HG02642 (cell line): Measurements from ENCODE around the gene TGFA.
"Not testable (repeated sequence)": the region's sequence is repeated elsewhere in the genome, so short reads cannot be mapped to it uniquely, and the experiment has no call there.

Source experiments
- ATAC-seq: cut with Tn5 transposase; IDR thresholded peaks from one replicate; pipeline ENCODE4 v1.9.1; 2021; ENCODE audit warnings: mild to moderate bottlenecking; ENCODE audit not compliant: unreplicated experiment, poor library complexity

The TGFA gene

GRCh38 chr2:70468878-70469277, 84.7 kb downstream of the TGFA start:
- ATAC-seq: no peak

GRCh38 chr2:70467831-70468779, 85.5 kb downstream of the TGFA start:
- no peak for ATAC-seq

- ATAC-seq: no peak
Measured at GRCh38 chr2:70467237-70467636, 86.4 kb downstream of the TGFA start.

DNA sequence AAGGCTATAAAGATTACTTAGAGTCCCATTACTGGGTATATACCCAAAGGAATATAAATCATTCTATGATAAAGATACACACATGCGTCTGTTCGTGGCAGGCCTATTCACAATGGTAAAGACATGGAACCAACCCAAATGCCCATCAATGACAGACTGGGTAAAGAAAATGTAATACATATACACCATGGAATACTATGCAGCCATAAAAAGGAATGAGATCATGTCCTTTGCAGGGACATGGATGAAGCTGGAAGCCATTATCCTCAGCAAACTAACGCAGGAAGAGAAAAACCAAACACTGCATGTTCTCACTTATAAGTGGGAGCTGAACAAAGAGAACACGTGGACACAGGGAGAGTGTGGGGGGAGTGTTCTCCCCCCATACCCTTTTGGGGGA, 87.0 kb downstream of the TGFA start:
- ATAC-seq: not testable (repeated sequence)

GRCh38 chr2:70463997-70464396, 89.6 kb downstream of the TGFA start:
- ATAC-seq: no peak

GRCh38 chr2:70463581-70463980, 90.0 kb downstream of the TGFA start:
- ATAC-seq: no peak

DNA sequence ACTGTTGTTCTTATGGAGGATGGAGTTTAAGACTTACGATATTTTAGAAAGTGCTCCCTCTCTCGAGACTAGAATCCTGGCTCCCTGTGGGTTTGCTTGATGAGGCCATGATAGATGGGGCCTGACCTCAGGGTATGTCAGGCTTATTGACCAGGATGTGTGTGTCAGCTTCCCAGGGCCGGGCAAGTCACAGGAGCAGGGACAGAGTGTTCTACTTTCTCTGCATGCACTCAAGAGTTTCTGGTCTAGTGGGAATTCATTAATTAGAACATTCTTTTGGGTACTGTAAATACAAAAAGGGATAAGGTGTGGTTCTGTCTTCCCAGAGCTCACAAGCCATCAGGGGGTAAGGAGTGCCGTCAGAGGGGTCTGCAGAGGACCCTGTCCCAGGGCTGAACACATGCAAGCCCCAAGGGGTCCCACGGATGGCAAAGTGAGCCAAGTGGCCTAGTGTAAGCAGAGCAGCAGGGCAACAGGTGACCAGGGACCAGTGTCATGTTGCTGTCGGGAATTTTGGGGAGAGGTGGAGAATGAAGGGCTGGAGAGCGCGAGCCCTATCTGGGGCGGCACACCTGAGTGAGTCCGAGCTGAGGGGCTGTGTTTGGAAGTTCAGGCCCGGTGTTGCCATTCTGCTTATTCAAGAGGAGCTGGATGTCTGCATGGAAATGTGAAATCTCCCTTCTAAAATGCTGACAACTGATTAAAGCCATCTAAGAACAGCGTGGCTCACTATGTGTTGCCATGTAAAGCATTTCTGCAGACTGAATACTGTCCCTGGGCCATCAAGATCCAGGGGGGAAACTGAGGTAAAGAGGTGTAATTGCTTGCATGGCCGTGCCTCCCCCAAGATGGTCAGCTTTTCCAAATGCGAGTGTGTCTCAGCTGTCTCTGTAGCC, 91.4 kb downstream of the TGFA start:
- ATAC-seq: no peak

GRCh38 chr2:70461414-70461813, 92.2 kb downstream of the TGFA start:
- no peak for ATAC-seq

- no peak for ATAC-seq
Measured at GRCh38 chr2:70460333-70460732, 93.3 kb downstream of the TGFA start.

DNA sequence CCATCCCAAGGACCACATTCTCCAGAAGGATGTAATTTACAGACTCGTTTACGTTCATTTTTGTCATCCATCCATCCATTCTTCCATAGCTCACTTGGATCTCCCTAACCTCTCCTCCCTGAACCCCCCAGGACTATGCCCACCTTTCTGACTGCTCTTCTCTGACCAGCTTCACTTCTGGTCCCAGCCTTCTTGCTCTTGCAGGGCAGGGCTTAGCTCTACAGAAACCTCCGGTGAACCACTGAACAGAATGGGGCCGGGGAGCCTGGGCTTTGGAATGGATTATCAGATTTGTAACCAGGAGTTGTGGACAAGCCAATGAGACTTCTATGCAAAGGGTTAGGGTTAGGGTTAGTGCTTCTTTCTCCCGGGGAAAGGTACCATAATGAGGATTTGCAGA, 95.0 kb downstream of the TGFA start:
- no peak for ATAC-seq

DNA sequence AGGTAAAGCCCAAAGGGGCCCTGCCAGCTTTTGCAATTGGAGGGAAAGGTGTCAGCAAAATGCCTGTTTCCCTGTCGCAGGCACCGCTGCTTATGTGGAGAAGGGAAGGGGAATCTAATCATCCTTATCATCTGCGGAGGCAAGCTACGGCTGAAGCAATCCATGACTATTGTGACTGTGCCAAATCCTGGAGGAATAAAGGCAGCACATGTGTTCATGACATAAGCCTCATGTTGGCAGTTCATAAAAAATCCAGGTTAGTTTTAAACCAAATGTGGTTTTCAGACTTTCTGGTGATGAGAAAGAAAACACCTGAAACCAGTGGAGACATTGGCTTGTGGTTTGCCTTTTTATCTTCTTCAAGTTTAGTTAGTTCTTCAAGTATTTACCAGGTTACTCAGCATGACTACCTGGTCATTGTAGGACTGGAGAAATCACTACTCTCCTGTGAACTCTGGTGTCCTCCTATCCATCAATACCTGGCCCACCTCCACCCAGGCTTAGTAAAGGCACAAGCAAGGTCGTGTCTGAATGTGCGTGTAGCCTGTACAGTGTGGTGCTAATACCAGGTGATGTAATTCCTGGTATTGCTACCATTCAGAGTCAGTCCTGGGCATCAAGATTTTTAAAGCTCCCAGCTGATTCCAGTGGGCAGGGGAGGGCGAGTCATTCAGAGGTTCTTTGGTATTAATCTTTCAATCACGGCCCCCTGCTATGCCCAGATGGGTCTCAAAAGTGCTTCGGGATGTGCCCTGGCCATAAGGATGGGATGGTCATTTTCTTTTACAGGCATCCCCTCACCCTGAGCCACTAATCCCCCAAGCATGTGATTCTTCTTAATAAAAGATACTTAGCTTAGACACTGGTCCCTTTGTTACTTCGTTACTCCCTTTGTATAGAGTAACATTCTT, 96.8 kb downstream of the TGFA start:
- no peak for ATAC-seq

DNA sequence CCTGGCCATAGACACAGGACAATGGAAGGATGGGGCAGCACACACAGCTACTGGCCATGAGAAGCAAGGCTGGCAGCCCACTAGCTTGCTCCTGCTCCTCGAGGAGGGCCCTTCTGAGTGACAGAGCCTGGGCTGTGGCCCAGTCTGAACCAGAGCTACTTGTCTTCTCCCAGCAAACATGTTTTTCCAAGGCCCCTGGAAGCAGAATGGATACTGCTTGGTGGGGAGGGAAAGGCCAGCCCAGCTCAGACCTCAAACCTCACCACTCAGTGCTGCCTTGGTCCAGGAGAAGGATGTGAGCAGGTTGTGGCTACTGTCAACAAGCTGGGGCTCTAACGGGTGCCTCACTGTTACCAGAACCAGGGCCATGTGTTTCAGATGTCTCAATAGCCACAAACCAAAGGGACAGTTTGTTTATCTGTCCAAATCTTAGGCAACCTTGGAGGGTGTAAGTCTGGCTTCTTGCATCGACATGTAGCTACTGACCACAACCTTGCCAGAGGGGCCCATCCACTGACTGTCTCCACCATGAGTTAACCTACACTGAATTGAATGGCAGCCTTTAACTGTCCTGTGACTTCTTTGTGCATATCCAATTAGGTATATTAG, 98.6 kb downstream of the TGFA start:
- no peak for ATAC-seq

GRCh38 chr2:70450641-70451250, 102.9 kb downstream of the TGFA start:
- no peak for ATAC-seq

DNA sequence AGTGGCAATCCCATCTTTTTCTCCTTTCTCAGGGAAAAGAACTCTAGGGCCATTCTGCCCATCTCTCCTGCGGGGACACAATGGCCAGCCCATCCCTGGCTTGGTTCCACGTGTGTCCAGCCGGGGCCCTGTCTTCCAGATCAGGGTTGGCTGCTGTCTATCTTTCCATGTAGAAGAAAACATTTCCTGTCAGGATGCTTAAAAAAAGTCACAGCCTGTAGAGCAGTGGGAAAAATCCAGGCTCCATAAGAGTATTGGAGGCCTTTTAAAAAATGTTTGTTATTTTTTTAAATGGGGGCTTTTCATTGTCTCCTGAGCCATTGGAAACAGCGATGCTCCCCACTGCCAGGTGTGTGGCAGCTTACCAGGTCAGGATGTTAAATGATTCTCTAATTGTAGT, 105.6 kb downstream of the TGFA start:
- ATAC-seq: no peak

DNA sequence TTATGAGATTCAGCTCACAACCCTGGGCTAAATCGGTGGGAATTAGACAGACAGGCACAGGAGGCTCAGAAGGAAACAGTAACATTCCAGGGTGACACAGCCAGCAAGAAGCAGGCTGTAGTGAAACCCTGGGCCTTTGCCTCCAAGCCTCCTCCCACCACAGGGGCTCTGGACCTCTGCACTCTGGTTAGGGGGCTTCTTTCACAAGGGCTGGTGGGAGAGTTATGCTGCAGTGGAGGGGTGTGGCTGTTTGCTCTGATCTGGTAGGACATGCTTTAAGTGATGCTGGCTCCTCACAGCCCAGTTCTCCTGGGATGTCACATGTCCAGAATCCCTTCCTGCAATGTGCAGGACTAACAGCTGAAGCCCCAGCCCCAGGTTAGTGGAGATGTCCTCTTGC, 109.9 kb downstream of the TGFA start:
- ATAC-seq: no peak

- no peak for ATAC-seq
Measured at GRCh38 chr2:70443078-70443465, 110.6 kb downstream of the TGFA start.

DNA sequence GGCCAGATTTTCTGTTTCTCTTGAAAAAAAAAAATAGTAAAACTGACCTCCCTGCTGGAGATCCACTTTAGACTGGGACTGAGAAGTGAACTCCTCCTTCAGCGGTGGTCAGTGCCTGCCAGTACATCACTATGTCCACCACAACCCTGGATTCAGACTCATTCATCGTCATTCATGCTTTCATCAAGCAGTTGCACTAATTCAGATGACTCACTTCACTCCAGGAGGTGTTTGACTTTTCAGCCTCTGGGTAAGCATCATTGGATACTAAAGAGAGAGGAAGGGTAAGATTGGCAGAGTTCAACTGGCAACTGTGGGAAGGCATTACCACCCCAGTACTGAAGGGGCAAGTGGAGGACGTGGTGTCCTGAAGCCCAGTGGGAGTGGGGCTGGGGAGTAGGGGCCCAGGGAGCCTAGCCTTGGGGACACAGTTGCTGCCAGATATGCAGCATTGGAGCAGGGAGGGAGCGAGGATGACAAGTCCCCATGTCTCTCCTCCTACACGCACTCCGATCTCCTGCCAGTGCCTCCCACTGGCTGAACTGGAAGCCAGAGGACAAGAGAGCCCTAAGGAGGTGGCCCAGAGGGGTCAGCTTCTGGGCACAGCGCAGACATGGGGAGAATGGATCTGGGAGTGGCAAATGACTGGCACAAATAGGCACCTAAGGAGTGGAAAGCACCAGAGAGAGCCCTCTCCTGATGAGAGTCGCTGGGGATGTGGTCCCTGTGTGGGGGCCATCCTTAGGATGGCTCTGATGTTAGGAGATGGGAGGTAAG, 111.1 kb downstream of the TGFA start:
- ATAC-seq: no peak

GRCh38 chr2:70440621-70441020, 113.0 kb downstream of the TGFA start:
- no peak for ATAC-seq

DNA sequence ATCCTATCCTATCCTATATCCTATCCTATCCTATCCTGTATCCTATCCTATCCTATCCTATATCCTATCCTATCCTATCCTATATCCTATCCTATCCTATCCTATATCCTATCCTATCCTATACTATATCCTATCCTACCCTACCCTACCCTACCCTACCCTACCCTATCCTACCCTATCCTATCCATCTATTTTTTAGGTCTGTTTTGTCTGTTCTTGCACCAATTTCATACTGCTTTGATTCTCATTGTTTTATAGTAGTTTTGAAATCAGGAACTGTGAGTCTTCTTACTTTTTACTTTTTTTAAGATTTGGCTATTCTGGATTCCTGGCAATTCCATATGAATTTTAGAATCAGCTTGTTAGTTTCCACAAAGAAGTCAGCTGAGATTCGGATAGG, 118.5 kb downstream of the TGFA start:
- ATAC-seq: no peak
